Ovary (tissue), 9 donors: ENCODE data around the gene JMJD7. TPM values are rescaled to one million over a fixed set of nuclear protein-coding genes. Genes with fewer than 3 reads are reported as not detected.
"Not testable (repeated sequence)": the region's sequence is repeated elsewhere in the genome, so short reads cannot be mapped to it uniquely, and the experiment has no call there.

ENCODE experiments used
- DNase-seq, 5 donors: peaks; one replicate each; pipeline ENCODE4 v3.0.0-alpha.2; 2019 to 2020
- H3K27ac ChIP-seq, 2 donors: fragments of 200-600 bp; one replicate each; pipeline versions ENCODE4 v1.5.1 to v1.8.0; 2019 to 2022
- H3K27me3 ChIP-seq: fragments of 200-600 bp; one replicate; pipeline ENCODE4 v1.8.0; 2022
- H3K36me3 ChIP-seq: fragments of 200-600 bp; sonication (generic); one replicate; pipeline ENCODE4 v1.5.1; 2019
- H3K4me1 ChIP-seq: one replicate; pipeline ENCODE4 v1.8.1; 2013; ENCODE audit warnings: mild to moderate bottlenecking, moderate library complexity; ENCODE audit not compliant: insufficient read depth
- H3K4me3 ChIP-seq: fragments of 200-600 bp; sonication (generic); one replicate; pipeline ENCODE4 v1.5.1; 2017
- H3K9me3 ChIP-seq, 2 donors: fragments of 200-600 bp in 1 of 2; sonication (generic) in 1 of 2; one replicate each; pipeline versions ENCODE4 v1.5.1 to v1.8.1; 2013 to 2019; ENCODE audit warnings: mild to moderate bottlenecking in 1 of 2, moderate library complexity in 1 of 2
- CTCF ChIP-seq, 3 donors: fragments of 450-650 bp in 2 of 3; fragments of 200-600 bp in 1 of 3; IDR thresholded peaks; one replicate each; pipeline versions ENCODE4 v1.5.1 to v1.8.0; 2016 to 2022; ENCODE audit warnings: antibody characterized with exemption in 3 of 3, mild to moderate bottlenecking in 1 of 3
- EP300 ChIP-seq: sonication (generic); formaldehyde crosslinking; IDR thresholded peaks from one replicate; pipeline ENCODE4 v1.6.1; 2017; ENCODE audit warnings: antibody characterized with exemption
- POLR2A ChIP-seq: fragments of 450-650 bp; IDR thresholded peaks from one replicate; pipeline ENCODE4 v1.6.1; 2017; ENCODE audit warnings: antibody characterized with exemption, mild to moderate bottlenecking, moderate library complexity
- WGBS, 3 donors: extraction: QIAGEN DNeasy Blood & Tissue Kit in 1 of 3; methylation state at CpG; one replicate each; pipeline versions ENCODE4 v1.1.5 to v1.1.7; 2013 to 2017; 5-methylcytosine and 5-hydroxymethylcytosine counted together
- intact Hi-C, 4 donors: fragments of 100-400 bp; cut with DNase I; formaldehyde crosslinking; loops; one replicate each; pipeline versions ENCODE4 v1.11.0 to v1.15.1; 2022 to 2023
- polyA plus RNA-seq, 2 donors: library from polyadenylated mRNA; stranded (reverse); fragments of 200-250 nt in 1 of 2; fragments of 350-450 nt in 1 of 2; fragmentation: Illumina TruSeq in 1 of 2; extraction: RNeasy Lipid Tissue Mini Kit (QIAGEN cat#74804) in 1 of 2; gene quantifications; one replicate each; pipeline ENCODE4 v1.2.3, GENCODE V29; 2013 to 2014
- total RNA-seq, 7 donors: library from RNA; depleted of rRNA in 2 of 7; stranded (reverse); fragments of >200 nt in 2 of 7; fragmentation: NEBNext Ultra II Directional in 3 of 7; extraction: Animal tissue kit (Norgen Biotek cat#: 25700) in 3 of 7; gene quantifications; one replicate each; pipeline versions ENCODE4 v1.1.0 to v1.2.4, GENCODE V29; 2016 to 2023
- donor health status: DM: no; HTN: no; CAD: no; lungs with moderate emphysema.
- donor health status: DM: no; HTN: no; CAD: no.
- donor health status: Bipolar disorder and iron deficiency.
- donor health status: DM: yes; HTN: yes; CAD: no.
- donor health status: DM: no; HTN: no; CAD: no.
- donor health status: DM: yes; HTN: yes; CAD: no.

Gene JMJD7
- total and polyA plus RNA-seq, 9 donors = 3.0 to 21.4 (median 14.9) TPM

- no peaks in the 10 kb centered on the region for H3K27me3 ChIP-seq
- 6 to 7% (median 7%) methylated on average over 37 of the region's 37 CpGs for WGBS, 3 donors
- TF ChIP-seq POLR2A = no peak
- no peak for TF ChIP-seq EP300
- H3K4me1 ChIP-seq = no peaks in the 10 kb centered on the region
- no peaks in the 10 kb centered on the region for H3K36me3 ChIP-seq
- H3K9me3 ChIP-seq = no peaks in the 10 kb centered on the region
- peak overlapping the region; percentile 85 for H3K4me3 ChIP-seq
- peak overlapping the region in 1 of 2 donors; percentile 82 for H3K27ac ChIP-seq
- peak in 2 of 5 donors; percentile 43 to 66 for DNase-seq
- intact Hi-C loops = no loop called here
These were observed 507 bp upstream of the JMJD7 start for GRCh38 chr15:41827290-41827879.

GRCh38 chr15:41828807-41829141 is 882 bp downstream of the JMJD7 start:
- H3K27ac ChIP-seq = peak overlapping the region in 1 of 2 donors; percentile 82

GRCh38 chr15:41829959-41830646 is 2.2 kb downstream of the JMJD7 start:
- intact Hi-C loops = no loop called here
- no peaks in the 10 kb centered on the region for H3K36me3 ChIP-seq

More at GRCh38 chr15:41828807-41829141, 882 bp downstream of the JMJD7 start:
- WGBS, 3 donors = 5 to 10% (median 8%) methylated on average over 6 of the region's 6 CpGs
- Histone ChIP-seq H3K27me3 (no peaks in the 10 kb centered on the region), H3K36me3 (no peaks in the 10 kb centered on the region), H3K4me3 (peak overlapping the region; percentile 85), H3K4me1 (no peaks in the 10 kb centered on the region), H3K9me3 (no peaks in the 10 kb centered on the region)
- intact Hi-C loops = no loop called here
- DNase-seq = no peak
- TF ChIP-seq POLR2A (no peak), CTCF (IDR thresholded peaks at IDR 0.05) (no peak)

GRCh38 chr15:41831291-41831690 is 3.4 kb downstream of the JMJD7 start:
- H3K27ac ChIP-seq, intact Hi-C loops, H3K27me3 ChIP-seq, H3K36me3 ChIP-seq, H3K4me3 ChIP-seq, DNase-seq, H3K9me3 ChIP-seq, H3K4me1 ChIP-seq: not testable (repeated sequence)
- WGBS, 3 donors = 79 to 86% (median 83%) methylated on average over 4 of the region's 4 CpGs

More at GRCh38 chr15:41829959-41830646, 2.2 kb downstream of the JMJD7 start:
- H3K27ac ChIP-seq = no peak overlapping the region
- TF ChIP-seq CTCF (IDR thresholded peaks at IDR 0.05) (no peak), POLR2A (no peak), EP300 (no peak)
- no peak overlapping the region for H3K4me3 ChIP-seq
- no peaks in the 10 kb centered on the region for H3K4me1 ChIP-seq
- no peak for DNase-seq
- H3K27me3 ChIP-seq = no peaks in the 10 kb centered on the region
- H3K9me3 ChIP-seq = no peaks in the 10 kb centered on the region
- 83 to 88% (median 84%) methylated on average over 13 of the region's 13 CpGs for WGBS, 3 donors

GRCh38 chr15:41832208-41832607 is 4.3 kb downstream of the JMJD7 start:
- no peak for TF ChIP-seq POLR2A
- intact Hi-C loops = no loop called here
- Histone ChIP-seq H3K4me3 (no peak overlapping the region), H3K4me1 (no peaks in the 10 kb centered on the region), H3K27ac (no peak overlapping the region), H3K36me3 (no peaks in the 10 kb centered on the region), H3K27me3 (no peaks in the 10 kb centered on the region), H3K9me3 (no peaks in the 10 kb centered on the region)
- 92 to 96% (median 94%) methylated on average over 10 of the region's 10 CpGs for WGBS, 3 donors
- DNase-seq = no peak

- Histone ChIP-seq H3K27me3 (no peaks in the 10 kb centered on the region), H3K9me3 (no peaks in the 10 kb centered on the region), H3K27ac (no peak overlapping the region), H3K4me3 (no peak overlapping the region), H3K36me3 (no peaks in the 10 kb centered on the region), H3K4me1 (no peaks in the 10 kb centered on the region)
- WGBS, 3 donors = 82 to 95% (median 87%) methylated on average over 3 of the region's 3 CpGs
- no peak for DNase-seq
- intact Hi-C loops = no loop called here
- no peak for TF ChIP-seq EP300
- TF ChIP-seq POLR2A = no peak
- TF ChIP-seq CTCF (IDR thresholded peaks at IDR 0.05) = no peak
These were observed 5.0 kb downstream of the JMJD7 start for GRCh38 chr15:41832875-41833274.
